HG03520 (cell line): ENCODE measurements around the gene ANO4.
"Not testable (repeated sequence)": the region's sequence is repeated elsewhere in the genome, so short reads cannot be mapped to it uniquely, and the experiment has no call there.

Source experiments
- ATAC-seq: cut with Tn5 transposase; IDR thresholded peaks from one replicate; pipeline ENCODE4 v1.9.1; 2021; ENCODE audit warnings: mild to moderate bottlenecking, moderate library complexity; ENCODE audit not compliant: unreplicated experiment

ANO4 gene

DNA sequence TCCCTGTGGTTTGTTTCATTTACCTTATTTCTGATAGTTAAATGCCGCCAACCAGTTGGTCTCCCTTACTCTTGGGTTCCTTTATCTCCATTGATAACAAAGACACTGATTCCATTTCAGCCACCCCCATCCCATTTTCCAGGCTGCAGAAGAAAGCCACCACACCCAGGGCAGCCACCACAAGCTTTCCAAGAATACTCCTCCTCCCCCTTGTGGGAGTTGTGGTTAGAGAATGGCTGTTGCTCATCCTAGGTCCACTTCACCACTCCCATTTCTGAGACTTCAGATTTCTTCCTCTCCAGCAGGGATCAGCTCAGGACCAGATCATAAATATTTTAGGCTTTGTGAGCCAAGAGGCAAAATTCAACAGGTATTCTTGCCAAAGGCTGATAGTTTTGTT, 73.9 kb downstream of the ANO4 start:
- ATAC-seq = no peak

DNA sequence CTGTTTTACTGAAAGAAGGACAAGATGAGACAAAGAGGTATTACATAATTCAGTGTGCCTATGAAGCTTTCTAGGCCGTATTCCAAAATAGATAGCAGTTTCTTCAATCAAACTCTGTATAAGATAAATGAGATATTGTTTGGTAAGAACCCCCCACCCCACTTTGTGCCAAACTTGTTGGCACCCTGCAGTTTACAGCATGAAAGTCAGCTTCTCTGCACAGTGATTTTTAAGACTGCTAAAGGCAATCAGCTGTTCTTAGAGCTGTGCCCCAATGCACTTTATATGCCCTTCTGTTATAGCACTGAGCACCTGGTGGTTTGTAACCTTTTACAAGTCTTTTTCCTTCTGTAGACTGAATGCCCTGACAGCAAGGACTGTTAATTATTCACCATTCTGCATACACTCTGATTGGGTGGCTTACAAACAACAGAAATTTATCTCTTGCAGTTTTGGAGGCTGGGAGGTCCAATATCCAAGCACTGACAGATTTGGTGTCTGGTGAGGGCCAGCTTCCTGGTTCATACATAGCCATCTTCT, 76.7 kb downstream of the ANO4 start:
- ATAC-seq = no peak

DNA sequence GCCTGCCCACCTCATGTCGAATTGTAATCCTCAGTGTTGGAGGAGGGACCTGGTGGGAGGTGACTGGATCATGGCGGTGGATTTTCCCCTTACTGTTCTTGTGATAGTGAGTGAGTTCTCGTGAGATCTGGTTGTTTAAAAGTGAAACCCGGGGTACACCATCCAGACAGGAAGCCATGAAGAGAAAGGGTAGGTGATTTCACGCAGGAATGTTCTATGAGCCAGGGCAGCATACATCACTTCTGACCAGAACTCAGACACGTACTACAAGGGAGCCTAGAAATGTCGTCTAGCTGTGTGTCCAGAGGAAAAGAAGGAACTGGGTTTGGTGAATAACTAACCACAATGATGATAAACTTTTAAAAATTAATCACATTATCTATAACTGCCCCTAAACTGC, 80.6 kb downstream of the ANO4 start:
- ATAC-seq = no peak

DNA sequence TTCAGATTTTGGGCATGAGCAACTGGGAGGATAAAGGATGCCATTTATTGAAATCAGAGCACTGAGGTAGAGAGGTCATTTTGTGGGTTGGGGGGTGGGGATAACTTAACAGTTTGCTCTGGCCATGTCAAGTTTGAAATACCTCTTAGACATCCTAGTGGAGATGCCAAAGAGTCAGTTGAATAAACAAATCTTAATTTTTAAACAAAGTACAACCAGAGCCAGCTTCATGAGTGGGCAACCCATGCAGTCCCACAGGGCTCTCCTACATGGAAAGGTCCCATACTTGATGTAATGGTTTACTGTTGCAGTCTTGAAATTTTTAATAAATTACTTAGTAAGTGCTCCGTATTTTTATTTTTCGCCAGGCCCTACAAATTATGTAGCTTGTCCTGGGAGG, 81.2 kb downstream of the ANO4 start:
- no peak for ATAC-seq

DNA sequence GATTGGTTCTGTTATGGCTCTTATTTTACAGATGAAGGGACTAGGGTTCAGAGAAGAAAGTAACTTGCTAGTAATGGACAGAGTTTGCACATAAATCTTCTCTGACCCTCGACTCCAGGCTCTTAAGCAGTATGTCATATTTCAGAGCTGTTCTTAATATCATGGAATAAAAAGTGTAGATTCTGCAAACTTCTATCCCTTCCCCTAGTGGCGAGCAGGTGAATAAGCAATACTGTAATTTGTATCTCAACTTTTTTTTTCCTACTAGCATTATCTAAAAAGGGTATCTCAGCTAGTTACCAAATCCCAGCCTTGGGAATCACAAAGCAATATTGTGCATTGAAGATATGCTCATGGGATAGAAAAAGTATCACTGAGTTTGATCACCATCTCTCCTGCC, 83.2 kb downstream of the ANO4 start:
- no peak for ATAC-seq

DNA sequence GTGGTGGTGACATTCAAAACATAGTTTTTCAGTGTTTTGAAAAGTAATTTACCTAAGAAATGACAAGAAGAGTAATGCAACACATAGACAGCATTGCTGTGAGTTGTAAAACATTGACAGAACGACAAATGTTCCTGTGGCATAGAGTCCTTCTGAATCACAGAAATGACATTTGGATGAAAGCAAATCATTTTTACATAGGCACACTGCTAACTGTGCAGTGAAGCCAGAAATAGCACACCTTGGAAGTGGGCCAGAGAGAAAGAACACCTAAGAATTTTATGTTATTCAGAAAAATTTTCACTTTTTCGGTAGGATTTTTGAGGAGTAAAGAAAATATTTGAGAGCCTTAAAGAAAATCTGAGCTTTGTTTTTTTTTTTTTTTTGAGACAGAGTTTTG, 100.6 kb downstream of the ANO4 start:
- ATAC-seq = no peak

DNA sequence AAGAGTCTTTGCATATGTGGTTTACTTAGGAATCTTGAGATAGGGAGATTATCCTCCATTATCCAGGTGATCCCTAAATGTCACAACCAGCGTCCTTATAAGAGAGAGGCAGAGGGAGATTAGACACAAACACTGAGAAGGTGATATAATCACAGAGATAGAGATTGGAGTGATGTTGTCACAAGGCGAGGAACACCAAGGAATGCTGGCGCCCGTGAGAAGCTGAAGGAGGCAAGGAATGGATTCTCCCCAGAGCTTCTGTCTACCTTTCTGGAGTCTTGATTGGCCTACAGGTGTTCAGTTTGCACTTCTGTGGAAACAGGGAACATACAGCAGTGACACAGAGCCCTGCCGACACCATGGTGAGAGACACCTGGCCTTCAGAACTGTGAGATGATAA, 101.6 kb downstream of the ANO4 start:
- ATAC-seq = no peak

DNA sequence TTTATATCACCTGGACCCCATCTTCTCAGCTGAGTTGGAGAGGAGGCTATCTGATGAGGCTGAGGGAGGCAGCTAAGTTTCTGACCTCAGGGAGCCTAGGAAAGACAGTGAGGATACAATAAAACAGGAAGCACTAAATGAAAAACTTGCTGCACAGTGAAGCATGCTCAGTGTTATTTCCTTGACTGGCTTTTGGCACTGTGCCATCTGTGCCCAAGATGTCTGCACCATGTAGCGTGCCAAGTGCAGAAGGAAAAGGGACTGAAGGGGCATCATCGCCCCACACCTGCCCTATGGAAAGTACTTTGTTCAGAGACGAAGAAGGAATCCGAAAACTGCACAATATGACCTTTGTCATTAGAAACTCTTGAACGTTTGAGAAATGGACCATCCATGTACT, 102.7 kb downstream of the ANO4 start:
- ATAC-seq = no peak

DNA sequence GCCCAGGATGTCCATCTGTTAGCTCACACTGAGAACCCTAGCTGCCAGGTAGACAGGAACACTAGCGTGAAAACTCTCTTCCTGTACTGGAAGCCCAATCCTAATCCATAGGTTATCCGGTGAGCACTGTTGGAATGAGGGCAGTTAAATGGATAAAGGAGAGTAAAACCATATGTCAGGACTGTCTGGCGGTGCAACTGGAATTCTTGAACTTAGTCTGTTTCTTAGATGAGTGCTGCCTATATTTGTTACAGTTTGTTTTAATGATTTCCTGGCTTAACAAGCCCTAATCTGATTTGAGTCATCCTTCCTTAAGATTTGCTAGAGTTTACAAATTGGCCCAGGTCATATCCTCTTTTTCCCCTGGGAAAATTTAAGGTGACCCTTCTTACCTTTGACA, 104.7 kb downstream of the ANO4 start:
- ATAC-seq = no peak

DNA sequence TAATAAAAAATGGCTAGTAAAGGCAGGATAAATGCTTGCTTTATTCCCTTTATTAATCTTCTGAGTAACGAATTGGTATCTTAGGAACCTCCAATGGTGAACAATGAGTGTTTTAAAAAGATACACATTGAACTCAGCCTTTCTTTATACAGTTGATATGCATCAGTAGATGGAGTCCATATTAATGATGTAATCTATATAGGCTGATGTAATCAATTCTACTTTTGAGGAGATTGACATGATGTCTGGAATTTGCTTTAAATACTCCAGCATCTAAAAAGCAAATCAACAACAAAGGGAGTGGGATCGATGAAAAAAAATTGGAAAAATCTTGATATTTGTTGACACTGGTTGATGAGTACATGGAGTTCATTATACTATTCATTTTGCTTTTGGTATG, 106.2 kb downstream of the ANO4 start:
- ATAC-seq = no peak

DNA sequence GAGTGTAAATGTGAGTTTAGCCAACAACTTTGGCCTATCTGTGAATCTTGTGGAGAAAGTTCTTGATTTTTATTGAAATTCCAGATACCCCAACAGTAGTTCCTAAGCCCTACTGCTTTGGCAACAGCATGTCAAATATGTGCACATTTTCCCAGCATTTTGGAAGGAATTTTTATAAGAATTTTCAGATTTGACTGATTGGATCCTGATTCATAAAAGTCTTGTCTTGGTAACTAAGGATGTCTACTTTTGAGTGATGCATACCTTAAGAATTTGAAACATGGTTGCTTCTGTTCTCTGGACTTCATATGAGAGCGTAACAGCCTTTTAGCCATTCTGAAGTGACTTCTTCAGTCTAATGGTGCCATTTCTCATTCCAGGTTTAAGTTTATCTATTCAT, 106.7 kb downstream of the ANO4 start:
- no peak for ATAC-seq

DNA sequence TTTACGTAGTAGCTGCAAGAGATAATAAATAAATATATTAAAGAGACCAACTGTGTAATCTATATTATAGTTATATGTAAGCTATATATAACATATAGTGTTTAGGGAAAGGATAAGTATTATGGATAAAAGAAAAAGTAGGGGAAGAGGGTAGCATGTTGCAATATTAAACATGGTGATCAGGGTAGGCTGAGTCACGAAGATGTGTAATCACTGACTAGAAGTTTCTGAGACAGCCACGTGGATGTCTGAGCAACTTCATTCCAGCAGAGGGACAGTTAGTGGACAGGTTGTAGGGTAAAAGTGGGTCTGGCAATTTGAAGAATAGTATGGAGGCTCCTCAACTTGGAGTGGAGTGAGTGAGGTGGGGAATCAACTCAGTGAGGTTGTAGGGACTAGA, 109.7 kb downstream of the ANO4 start:
- no peak for ATAC-seq

DNA sequence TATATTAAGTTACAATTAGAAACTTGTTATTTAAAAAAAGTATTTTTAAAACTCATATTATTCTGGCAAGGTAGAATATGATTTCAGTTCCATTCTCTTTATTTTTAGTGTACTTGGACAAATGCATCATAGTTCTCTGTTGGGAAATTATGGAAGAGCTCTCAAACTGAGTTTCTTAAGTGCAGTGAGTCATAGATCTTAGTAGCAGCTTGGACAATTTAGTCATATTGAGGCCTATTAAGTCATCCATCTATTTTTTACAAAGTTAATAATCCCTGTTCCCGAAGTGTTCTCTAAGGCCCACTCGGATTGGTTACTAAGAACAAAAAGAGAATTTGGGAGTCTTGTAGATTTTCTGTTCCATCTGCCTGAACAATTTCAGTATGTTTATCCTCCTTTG, 113.9 kb downstream of the ANO4 start:
- no peak for ATAC-seq

DNA sequence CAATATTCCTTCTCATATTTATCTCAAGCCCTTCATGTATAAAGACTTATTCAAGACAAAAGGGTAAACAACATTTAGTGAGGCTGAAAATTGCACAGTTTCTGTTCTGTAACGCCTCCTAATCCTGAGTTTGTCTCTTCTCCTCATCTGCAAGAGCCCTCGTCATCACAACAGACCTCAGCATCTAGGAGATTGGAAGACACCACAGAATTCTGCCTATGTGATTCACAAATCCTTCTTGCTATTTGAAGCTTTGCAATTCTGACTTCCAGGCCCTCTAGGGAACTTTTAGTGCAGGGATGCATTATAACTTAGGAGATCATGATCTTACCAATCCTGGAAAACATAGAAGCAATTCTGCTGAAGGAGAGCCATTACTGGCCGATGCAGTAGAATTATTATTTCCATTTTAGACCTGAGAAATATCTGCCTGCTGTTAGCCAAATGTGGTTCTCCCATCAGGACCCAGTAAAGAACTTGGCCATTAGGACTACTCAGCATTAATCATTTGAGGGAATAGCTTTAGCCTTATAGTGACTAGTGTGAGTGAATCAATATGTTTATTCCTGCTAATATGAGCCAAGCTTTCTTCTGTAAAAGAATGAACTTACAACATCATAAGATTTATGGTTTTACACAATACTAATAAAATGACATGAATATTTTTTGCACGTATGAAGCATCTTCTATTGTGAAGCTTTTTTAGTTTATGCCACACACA, 119.5 kb downstream of the ANO4 start:
- no peak for ATAC-seq

DNA sequence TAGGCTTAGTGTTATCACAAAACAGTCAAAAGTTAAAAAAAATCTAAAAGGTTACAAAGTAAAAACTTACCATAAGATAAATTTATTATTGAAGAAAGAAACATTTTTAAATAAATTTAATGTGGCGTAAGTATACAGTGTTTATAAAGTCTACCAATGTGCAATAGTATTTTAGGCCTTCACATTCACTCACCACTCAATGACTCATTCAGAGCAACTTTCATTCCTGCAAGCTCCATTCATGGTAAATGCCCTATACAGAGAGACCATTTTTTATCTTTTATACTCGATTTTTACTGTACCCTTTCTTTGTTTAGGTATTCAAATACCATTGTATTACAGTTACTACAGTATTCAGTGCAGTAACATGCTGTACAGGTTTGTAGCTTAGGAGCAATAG, 124.5 kb downstream of the ANO4 start:
- ATAC-seq = no peak

DNA sequence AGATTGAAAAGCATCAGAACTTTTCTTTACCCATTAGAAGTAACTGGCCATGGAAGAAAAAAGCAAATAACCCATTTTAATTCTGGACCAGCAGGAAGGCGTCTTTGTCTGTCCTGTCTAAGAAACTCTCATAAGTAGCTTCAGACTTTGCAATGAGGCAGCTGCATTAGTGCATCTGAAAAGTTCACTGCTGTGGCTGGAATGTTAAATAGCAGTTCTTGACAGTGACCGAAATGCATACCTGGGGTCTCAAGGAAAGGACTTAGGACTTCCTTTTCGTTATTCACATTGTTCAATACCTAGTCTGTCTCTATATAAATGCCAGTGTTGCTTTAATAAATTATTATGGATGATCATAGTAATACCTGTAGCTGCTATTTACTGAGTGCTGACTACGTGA, 125.9 kb downstream of the ANO4 start:
- ATAC-seq = no peak

DNA sequence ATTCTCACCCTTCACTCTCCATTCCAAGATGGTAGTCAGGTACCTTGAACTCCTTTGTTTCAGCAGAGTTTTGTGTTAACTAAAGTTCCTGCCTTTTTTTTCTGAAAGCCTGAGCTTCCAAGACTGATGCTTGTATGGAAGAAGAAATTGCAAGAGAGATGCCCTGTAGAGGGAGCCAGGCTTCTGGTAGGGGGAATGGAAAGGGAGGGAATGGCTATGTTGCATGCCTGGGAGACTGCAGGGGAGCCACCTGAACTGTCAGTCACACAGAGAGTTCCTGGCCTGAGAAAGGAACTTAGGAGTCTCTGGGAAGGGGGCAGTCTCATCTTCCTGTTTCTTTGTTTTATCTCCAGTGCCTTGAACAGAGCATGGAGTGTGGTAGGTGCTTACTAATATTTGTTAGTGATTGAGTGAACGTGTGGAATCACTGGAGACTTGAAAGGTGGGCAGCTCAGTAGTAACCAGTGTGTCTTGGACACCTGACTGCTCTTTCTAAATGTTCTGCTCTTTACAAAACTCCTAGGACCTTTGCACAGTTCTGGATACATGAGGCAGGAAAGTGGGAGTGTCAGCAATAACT, 132.2 kb downstream of the ANO4 start:
- ATAC-seq = no peak

DNA sequence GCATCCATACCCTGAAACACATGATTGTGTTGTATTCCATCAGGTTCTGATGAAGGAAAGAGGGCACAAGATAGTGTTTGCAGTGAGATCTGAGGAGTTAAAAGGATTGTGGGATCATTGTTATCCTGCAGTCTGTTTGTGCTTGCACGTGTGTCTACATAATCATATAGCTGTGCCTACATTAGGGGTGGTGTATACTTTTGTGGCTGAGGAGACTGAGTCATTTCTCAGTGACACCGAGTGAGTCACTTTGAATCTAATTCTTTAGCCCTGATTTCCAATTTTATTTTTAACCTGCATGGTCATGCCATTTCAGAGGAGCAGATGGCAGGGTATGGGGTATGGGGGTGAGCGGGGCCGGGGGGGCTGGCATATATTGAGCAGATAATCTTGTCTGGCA, 133.2 kb downstream of the ANO4 start:
- no peak for ATAC-seq

DNA sequence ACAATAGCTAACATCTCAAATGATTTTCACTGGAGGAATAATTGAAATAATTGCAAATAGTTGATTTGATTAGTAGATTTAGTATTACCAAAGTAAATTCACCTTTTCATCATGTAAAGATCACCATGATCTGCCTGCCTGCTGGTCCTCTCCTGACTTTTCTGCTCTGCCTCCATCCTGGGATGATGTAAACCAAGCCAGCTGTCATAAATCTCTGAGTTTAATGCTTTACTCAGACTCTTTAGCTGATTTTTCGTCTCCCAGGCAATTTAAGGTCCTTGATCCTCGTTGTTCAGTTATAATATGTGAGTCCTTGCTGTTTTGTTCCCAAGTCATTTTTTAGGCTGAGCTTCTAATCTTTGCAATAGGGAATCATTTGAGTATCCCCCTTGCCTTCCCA, 138.0 kb downstream of the ANO4 start:
- no peak for ATAC-seq

DNA sequence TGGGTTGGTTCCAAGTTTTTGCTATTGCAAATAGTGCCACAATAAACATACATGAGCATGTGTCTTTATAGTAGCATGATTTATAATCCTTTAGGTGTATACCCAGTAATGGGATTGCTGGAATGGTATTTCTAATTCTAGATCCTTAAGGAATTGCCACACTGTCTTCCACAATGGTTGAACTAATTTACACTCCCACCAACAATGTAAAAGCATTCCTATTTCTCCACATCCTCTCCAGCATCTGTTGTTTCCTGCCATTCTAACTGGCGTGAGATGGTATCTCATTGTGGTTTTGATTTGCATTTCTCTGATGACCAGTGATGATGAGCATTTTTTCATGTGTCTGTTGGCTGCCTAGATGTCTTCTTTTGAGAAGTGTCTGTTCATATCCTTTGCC, 139.0 kb downstream of the ANO4 start:
- not testable (repeated sequence) for ATAC-seq

DNA sequence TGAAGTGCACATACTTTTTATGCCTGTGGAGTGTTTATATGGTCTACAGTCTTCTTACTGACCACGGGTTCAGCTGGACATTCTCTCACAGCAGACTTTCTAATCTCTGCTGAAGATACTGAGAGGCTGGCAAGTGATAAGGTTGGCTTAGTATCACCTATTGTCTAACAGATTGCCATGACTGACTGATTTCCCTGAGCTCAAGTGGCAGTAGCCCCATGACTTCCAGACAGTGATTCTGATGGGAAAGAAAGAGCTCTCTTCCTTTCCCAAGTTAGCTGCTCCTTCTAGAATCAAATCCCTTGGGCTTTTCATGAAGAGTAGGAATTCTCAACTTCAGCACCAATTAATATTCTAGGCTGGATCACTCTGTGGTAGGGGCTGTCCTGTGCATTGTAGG, 141.4 kb downstream of the ANO4 start:
- no peak for ATAC-seq

DNA sequence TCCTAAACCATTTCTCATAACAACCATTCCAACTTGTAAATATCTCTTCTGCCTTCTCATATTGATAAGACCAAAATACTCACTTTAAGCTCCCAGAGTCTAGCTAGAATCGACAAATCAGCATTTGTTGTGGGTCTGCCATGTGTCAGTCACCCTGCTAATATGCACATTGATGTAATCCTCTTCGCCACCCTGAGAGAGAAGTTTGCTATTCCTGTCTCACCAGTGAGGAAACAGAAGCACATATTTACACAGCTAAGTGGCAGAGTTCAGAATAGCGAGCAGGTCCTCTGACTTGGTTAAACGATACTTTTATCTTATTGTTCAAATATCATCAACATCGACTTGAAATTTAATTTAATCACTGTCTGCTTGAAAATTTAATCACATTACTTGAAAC, 142.1 kb downstream of the ANO4 start:
- ATAC-seq = no peak

DNA sequence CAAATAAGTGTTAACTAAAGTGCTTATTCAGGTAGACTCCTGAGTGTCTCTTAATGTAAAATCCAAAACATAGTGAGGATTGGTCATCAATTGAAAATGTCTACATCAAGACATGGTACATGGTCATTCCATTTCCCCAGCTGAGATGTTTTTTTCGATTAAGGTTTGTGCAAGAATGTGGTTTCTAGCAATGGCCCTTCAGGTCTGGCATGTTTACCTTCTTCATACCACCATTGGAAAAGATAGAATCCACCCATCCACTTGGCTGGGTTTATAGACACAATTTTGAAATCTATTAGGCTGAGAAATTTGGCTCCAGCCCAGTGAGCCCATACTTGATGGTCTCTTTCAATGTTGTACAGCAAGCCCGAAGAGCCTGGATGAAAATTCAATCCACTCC, 145.9 kb downstream of the ANO4 start:
- ATAC-seq = no peak
